ENCODE results near the gene TMEFF2. TPM values are rescaled to one million over a fixed set of nuclear protein-coding genes. Genes with fewer than 3 reads are reported as not detected.

The TMEFF2 gene
- total and polyA plus RNA-seq, 2 donors (not counting 1 experiment from before 2014, with no cell fraction given) = not detected

DNA sequence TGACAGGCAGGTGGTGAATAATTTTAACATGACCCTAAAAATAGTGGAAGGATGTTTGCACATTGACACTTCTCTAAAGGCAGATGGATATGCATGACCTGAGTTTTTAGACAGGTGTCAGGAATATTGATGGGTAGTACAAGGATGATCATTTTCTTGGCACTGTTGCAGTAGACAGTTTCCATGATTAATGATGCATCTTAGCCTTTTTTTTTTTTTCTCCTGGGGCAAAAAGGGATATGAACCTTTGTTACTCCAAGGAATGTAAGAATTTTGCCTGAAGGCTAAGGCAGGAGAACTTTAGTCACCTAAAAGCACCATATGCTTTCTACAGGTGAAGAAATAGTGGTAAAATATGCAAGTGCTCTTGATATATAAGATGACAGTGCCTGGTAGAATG, 211.5 kb downstream of the TMEFF2 start:
- H3K79me2 ChIP-seq (ENCODE audit: control insufficient read depth, insufficient read depth, low read length) = no peaks in the 10 kb centered on the region
- ATAC-seq (ENCODE audit: low read depth) (no peak), DNase-seq (no peak)
- no peaks in the 10 kb centered on the region for H3K36me3 ChIP-seq (replicated peaks in 1 of 2; ENCODE audit: control extremely low read depth in 1 of 2, control insufficient read depth in 1 of 2, extremely low read depth in 1 of 2, insufficient read depth in 2 of 2, low read length in 1 of 2)
- H3K9ac ChIP-seq (ENCODE audit: low read length) = no peak overlapping the region
- H4K20me1 ChIP-seq (ENCODE audit: control insufficient read depth, insufficient read depth, low read length, poor library complexity, severe bottlenecking) = no peaks in the 10 kb centered on the region
- ChIA-PET CTCF (no interaction called here), POLR2A (no interaction called here)
- no peaks in the 10 kb centered on the region for H3K4me1 ChIP-seq (ENCODE audit: control insufficient read depth in 2 of 2, insufficient read depth in 2 of 2, low read length in 2 of 2)
- no peak overlapping the region for H3K4me3 Mint-ChIP-seq
- TF ChIP-seq, protein P1, sequence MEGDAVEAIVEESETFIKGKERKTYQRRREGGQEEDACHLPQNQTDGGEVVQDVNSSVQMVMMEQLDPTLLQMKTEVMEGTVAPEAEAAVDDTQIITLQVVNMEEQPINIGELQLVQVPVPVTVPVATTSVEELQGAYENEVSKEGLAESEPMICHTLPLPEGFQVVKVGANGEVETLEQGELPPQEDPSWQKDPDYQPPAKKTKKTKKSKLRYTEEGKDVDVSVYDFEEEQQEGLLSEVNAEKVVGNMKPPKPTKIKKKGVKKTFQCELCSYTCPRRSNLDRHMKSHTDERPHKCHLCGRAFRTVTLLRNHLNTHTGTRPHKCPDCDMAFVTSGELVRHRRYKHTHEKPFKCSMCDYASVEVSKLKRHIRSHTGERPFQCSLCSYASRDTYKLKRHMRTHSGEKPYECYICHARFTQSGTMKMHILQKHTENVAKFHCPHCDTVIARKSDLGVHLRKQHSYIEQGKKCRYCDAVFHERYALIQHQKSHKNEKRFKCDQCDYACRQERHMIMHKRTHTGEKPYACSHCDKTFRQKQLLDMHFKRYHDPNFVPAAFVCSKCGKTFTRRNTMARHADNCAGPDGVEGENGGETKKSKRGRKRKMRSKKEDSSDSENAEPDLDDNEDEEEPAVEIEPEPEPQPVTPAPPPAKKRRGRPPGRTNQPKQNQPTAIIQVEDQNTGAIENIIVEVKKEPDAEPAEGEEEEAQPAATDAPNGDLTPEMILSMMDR (IDR thresholded peaks at IDR 0.05) = no peak
- TF ChIP-seq EZH2 (IDR thresholded peaks at IDR 0.05; ENCODE audit: borderline replicate concordance, insufficient read depth, low read depth, low read length, poor library complexity, severe bottlenecking) = no peak
- H2AFZ ChIP-seq (ENCODE audit: insufficient read depth, low read depth, low read length, poor library complexity, severe bottlenecking) = no peak overlapping the region
- H3K4me2 ChIP-seq (replicated peaks; ENCODE audit: low read depth, low read length, poor library complexity, severe bottlenecking) = no peak overlapping the region
- H3K9me3 Mint-ChIP-seq (ENCODE audit: insufficient read depth) = no peaks in the 10 kb centered on the region
- H3K27ac Mint-ChIP-seq = no peak overlapping the region
- no peaks in the 10 kb centered on the region for H3K27me3 ChIP-seq (replicated peaks in 1 of 4; ENCODE audit: control extremely low read depth in 1 of 4, control insufficient read depth in 3 of 4, insufficient read depth in 4 of 4, low read length in 3 of 4)
- H3K9me3 ChIP-seq (ENCODE audit: control extremely low read depth in 1 of 3, control insufficient read depth in 2 of 3, insufficient read depth in 1 of 3, low read length in 2 of 3) = no peaks in the 10 kb centered on the region
- intact Hi-C loops (cut with micrococcal nuclease) = no loop called here
- no peak overlapping the region for H3K4me3 ChIP-seq (ENCODE audit: control extremely low read depth in 1 of 5, extremely low read depth in 1 of 5, insufficient read depth in 1 of 5, low read depth in 2 of 5, low read length in 4 of 5)
- no peaks in the 10 kb centered on the region for H3K4me1 Mint-ChIP-seq
- no peaks in the 10 kb centered on the region for H3K27me3 Mint-ChIP-seq
- no peak overlapping the region for H3K27ac ChIP-seq (ENCODE audit: low read length in 2 of 2)

- Histone ChIP-seq H3K36me3 (replicated peaks in 1 of 2; ENCODE audit: control extremely low read depth in 1 of 2, control insufficient read depth in 1 of 2, extremely low read depth in 1 of 2, insufficient read depth in 2 of 2, low read length in 1 of 2) (no peaks in the 10 kb centered on the region), H3K79me2 (ENCODE audit: control insufficient read depth, insufficient read depth, low read length) (no peaks in the 10 kb centered on the region), H3K4me3 (ENCODE audit: control extremely low read depth in 1 of 5, extremely low read depth in 1 of 5, insufficient read depth in 1 of 5, low read depth in 2 of 5, low read length in 4 of 5) (no peak overlapping the region), H3K4me1 (ENCODE audit: control insufficient read depth in 2 of 2, insufficient read depth in 2 of 2, low read length in 2 of 2) (no peaks in the 10 kb centered on the region), H3K9me3 (ENCODE audit: control extremely low read depth in 1 of 3, control insufficient read depth in 2 of 3, insufficient read depth in 1 of 3, low read length in 2 of 3) (no peaks in the 10 kb centered on the region), H3K4me2 (replicated peaks; ENCODE audit: low read depth, low read length, poor library complexity, severe bottlenecking) (no peak overlapping the region), H3K27ac (ENCODE audit: low read length in 2 of 2) (no peak overlapping the region), H2AFZ (ENCODE audit: insufficient read depth, low read depth, low read length, poor library complexity, severe bottlenecking) (no peak overlapping the region), H4K20me1 (ENCODE audit: control insufficient read depth, insufficient read depth, low read length, poor library complexity, severe bottlenecking) (no peaks in the 10 kb centered on the region), H3K9ac (ENCODE audit: low read length) (no peak overlapping the region), H3K27me3 (replicated peaks in 1 of 4; ENCODE audit: control extremely low read depth in 1 of 4, control insufficient read depth in 3 of 4, insufficient read depth in 4 of 4, low read length in 3 of 4) (no peaks in the 10 kb centered on the region)
- TF ChIP-seq, protein P1 (IDR thresholded peaks at IDR 0.05) = no peak
- no peak for TF ChIP-seq EZH2 (IDR thresholded peaks at IDR 0.05; ENCODE audit: borderline replicate concordance, insufficient read depth, low read depth, low read length, poor library complexity, severe bottlenecking)
- ChIA-PET POLR2A (no interaction called here), CTCF (no interaction called here)
- DNase-seq (no peak), ATAC-seq (ENCODE audit: low read depth) (no peak)
- no peak overlapping the region for H3K27ac Mint-ChIP-seq
- H3K9me3 Mint-ChIP-seq (ENCODE audit: insufficient read depth) = no peaks in the 10 kb centered on the region
- no peaks in the 10 kb centered on the region for H3K27me3 Mint-ChIP-seq
- no peak overlapping the region for H3K4me3 Mint-ChIP-seq
- 88% methylated on average over 4 of the region's 5 CpGs for WGBS (ENCODE audit: insufficient coverage)
- intact Hi-C loops (cut with micrococcal nuclease) = no loop called here
- no peaks in the 10 kb centered on the region for H3K4me1 Mint-ChIP-seq
Observed at GRCh38 chr2:191981706-191982105, 213.0 kb downstream of the TMEFF2 start.

Data from B cell (primary cell).